ENCODE results near the gene ZNF385C. TPM values are rescaled to one million over a fixed set of nuclear protein-coding genes. Genes with fewer than 3 reads are reported as not detected.

ZNF385C gene
- total and polyA plus RNA-seq, 2 of the 13 experiments (the other 11 are each of a cell fraction or from before 2014, with no cell fraction given): 2.3 to 6.1 TPM

- TF ChIP-seq ZFP37 (CRISPR knock-in tag; IDR thresholded peaks at IDR 0.05; ENCODE audit: borderline replicate concordance) (peak; percentile 80; the same call in 1 of the 2 replicates), PRDM4 (CRISPR knock-in tag; IDR thresholded peaks at IDR 0.05; ENCODE audit: borderline replicate concordance) (0 out of 2 replicates have a peak, but pooled peaks have one; percentile 46), SRY (CRISPR knock-in tag; IDR thresholded peaks at IDR 0.05) (peak; percentile 93), PRMT3 (CRISPR knock-in tag; IDR thresholded peaks at IDR 0.05; ENCODE audit: borderline replicate concordance, low read depth) (no peak; the same call in 1 of the 2 replicates), AHDC1 (CRISPR knock-in tag; IDR thresholded peaks at IDR 0.05; ENCODE audit: borderline replicate concordance) (peak; percentile 71; the same call in 1 of the 2 replicates), PCBP2 (optimal IDR thresholded peaks at IDR 0.05; ENCODE audit: low read depth, low read length, poor library complexity, severe bottlenecking) (no peak), CEBPG (CRISPR knock-in tag; IDR thresholded peaks at IDR 0.05) (peak; percentile 48), ZNF749 (CRISPR knock-in tag; IDR thresholded peaks at IDR 0.05; ENCODE audit: borderline replicate concordance) (peak; percentile 34; the same call in 1 of the 2 replicates), CREBL2 (CRISPR knock-in tag; IDR thresholded peaks at IDR 0.05; ENCODE audit: borderline replicate concordance) (no peak; the same call in 1 of the 2 replicates), SRSF1 (optimal IDR thresholded peaks at IDR 0.05; ENCODE audit: low read depth, low read length) (peak; percentile 86), RBM39 (IDR thresholded peaks at IDR 0.05; ENCODE audit: low read depth, low read length, poor library complexity, severe bottlenecking) (peak; percentile 99), ZFAT (CRISPR knock-in tag; conservative IDR thresholded peaks at IDR 0.05) (0 out of 2 replicates have a peak, but pooled peaks have one; percentile 13), CBX5 (CRISPR knock-in tag; IDR thresholded peaks at IDR 0.05; ENCODE audit: borderline replicate concordance) (peak; percentile 47; the same call in 1 of the 2 replicates), ZNF710 (CRISPR knock-in tag; IDR thresholded peaks at IDR 0.05; ENCODE audit: borderline replicate concordance) (peak; percentile 93), SNAPC5 (CRISPR knock-in tag; IDR thresholded peaks at IDR 0.05; ENCODE audit: borderline replicate concordance) (peak; percentile 60; the same call in 1 of the 2 replicates), TAF1 (CRISPR knock-in tag; IDR thresholded peaks at IDR 0.05) (peak; percentile 100)
These were observed 81.1 kb downstream of the ZNF385C start, which contains the start of gene DNAJC7 (continued) for GRCh38 chr17:42016941-42017865.
